Thyroid gland (tissue), 4 donors: ENCODE results near the gene FSIP1. TPM values are rescaled to one million over a fixed set of nuclear protein-coding genes. Genes with fewer than 3 reads are reported as not detected.

Experiments used
- DNase-seq, 2 donors: peaks; one replicate each; pipeline ENCODE4 v3.0.0-alpha.2; 2019
- H3K27ac ChIP-seq, 3 donors: fragments of 200-600 bp; sonication (generic); 1 replicate in 2 of 3; 2 replicates in 1 of 3; pipeline ENCODE4 v1.5.1; 2016 to 2019; ENCODE audit warnings: mild to moderate bottlenecking in 1 of 3, moderate library complexity in 1 of 3
- H3K27me3 ChIP-seq: fragments of 200-600 bp; sonication (generic); one replicate; pipeline ENCODE4 v1.5.1; 2019
- H3K36me3 ChIP-seq, 2 donors: fragments of 200-600 bp; sonication (generic); one replicate each; pipeline ENCODE4 v1.5.1; 2016 to 2019
- H3K4me1 ChIP-seq, 2 donors: fragments of 200-600 bp; sonication (generic); one replicate each; pipeline ENCODE4 v1.5.1; 2017 to 2019
- H3K4me3 ChIP-seq, 3 donors: fragments of 200-600 bp; sonication (generic); replicated peaks in 1 of 3; 1 replicate in 2 of 3; 2 replicates in 1 of 3; pipeline ENCODE4 v1.5.1; 2016; ENCODE audit warnings: mild to moderate bottlenecking in 1 of 3
- H3K9me3 ChIP-seq: fragments of 200-600 bp; sonication (generic); one replicate; pipeline ENCODE4 v1.5.1; 2017
- POLR2A ChIP-seq, 2 donors: fragments of 450-650 bp; IDR thresholded peaks; one replicate each; pipeline ENCODE4 v1.6.1; 2017; ENCODE audit warnings: antibody characterized with exemption in 2 of 2, mild to moderate bottlenecking in 2 of 2, moderate library complexity in 1 of 2
- WGBS, 2 donors: methylation state at CpG; one replicate each; pipeline ENCODE4 v1.1.5; 2017; 5-methylcytosine and 5-hydroxymethylcytosine counted together
- intact Hi-C: fragments of 100-400 bp; cut with DNase I; formaldehyde crosslinking; loops from one replicate; pipeline ENCODE4 v1.15.1; 2023
- total RNA-seq, 4 donors: library from RNA; depleted of rRNA; stranded (reverse); fragments of >200 nt; gene quantifications; one replicate each; pipeline ENCODE4 v1.2.3, GENCODE V29; 2016
- TF ChIP-seq, protein P1 (sequence below), 6 experiments: fragments of 200-600 bp in 3 of 6; fragments of 450-650 bp in 3 of 6; sonication (generic) in 3 of 6; IDR thresholded peaks; one replicate each; pipeline ENCODE4 v1.5.1; 2016 to 2019; ENCODE audit warnings: antibody characterized with exemption in 6 of 6, mild to moderate bottlenecking in 2 of 6, inconsistent platforms in 1 of 6, moderate library complexity in 1 of 6

Gene FSIP1
- total RNA-seq, 4 donors from 2014 or later, result 0.94 to 2.5 (median 1.5) TPM

DNA sequence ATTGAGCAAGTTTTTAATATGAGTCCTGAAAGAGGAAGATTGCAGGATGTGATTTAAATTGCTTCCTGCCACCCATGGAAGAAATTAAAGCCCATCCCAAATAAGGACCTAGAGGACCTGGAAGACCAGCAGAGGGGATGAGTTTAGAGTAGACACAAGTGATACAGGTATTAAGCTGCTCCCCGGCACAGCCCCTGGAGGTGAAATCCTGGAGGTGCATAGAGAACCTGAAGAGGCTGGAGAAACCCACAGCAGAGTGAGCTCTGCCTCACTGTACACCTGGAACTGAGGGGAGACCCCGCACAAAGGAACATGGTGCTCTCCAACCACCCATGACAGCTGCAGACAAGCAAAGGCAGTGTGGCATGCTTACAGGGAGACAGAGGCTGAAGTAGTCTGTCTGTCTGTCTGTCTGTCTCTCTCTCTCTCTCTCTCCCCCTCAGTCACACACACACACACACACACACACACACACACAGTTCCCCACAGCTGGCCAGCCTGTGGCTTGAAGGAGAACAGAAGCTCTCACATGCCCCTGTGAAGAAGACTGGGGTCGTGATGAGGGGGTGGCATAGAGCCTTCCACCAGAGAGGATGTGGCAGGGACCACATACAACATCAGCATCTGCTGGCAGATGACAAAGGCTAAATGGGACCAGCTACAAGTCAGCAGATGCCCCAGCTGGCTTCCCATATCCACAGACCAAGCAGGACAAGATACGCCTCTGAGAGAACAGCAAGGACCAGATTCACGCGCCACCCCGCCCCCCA, 38.1 kb downstream of the FSIP1 start:
- intact Hi-C loops, result no loop called here
- Histone ChIP-seq H3K9me3 (no peaks in the 10 kb centered on the region), H3K4me1 (no peaks in the 10 kb centered on the region), H3K27ac (no peak overlapping the region), H3K27me3 (no peaks in the 10 kb centered on the region), H3K4me3 (no peak overlapping the region), H3K36me3 (no peaks in the 10 kb centered on the region)
- 92 to 95% methylated on average over 7 of the region's 7 CpGs for WGBS, 2 donors
- no peak for DNase-seq
- TF ChIP-seq POLR2A (IDR thresholded peaks at IDR 0.05), result no peak
- TF ChIP-seq, protein P1, sequence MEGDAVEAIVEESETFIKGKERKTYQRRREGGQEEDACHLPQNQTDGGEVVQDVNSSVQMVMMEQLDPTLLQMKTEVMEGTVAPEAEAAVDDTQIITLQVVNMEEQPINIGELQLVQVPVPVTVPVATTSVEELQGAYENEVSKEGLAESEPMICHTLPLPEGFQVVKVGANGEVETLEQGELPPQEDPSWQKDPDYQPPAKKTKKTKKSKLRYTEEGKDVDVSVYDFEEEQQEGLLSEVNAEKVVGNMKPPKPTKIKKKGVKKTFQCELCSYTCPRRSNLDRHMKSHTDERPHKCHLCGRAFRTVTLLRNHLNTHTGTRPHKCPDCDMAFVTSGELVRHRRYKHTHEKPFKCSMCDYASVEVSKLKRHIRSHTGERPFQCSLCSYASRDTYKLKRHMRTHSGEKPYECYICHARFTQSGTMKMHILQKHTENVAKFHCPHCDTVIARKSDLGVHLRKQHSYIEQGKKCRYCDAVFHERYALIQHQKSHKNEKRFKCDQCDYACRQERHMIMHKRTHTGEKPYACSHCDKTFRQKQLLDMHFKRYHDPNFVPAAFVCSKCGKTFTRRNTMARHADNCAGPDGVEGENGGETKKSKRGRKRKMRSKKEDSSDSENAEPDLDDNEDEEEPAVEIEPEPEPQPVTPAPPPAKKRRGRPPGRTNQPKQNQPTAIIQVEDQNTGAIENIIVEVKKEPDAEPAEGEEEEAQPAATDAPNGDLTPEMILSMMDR (IDR thresholded peaks at IDR 0.05), result no peak

DNA sequence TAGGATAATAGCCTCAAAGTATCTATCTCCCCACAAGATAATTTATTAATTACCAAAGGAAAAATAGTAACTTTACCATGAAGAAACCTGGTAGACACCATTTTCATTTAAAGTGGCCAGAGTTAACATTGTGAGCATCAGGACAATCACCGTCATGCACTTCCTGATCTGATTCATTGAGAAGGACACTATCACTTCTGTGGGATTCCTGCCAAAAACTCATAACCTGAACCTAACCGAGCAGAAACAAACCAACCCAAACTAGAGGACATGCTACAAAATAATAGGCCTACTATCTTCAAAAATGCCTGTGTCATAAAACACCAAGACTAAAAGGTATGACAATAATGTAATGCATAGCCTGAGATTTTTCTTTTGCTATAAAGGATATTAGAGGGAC, 39.0 kb downstream of the FSIP1 start:
- no peak overlapping the region for H3K27ac ChIP-seq
- H3K27me3 ChIP-seq, result no peaks in the 10 kb centered on the region
- intact Hi-C loops, result no loop called here
- H3K9me3 ChIP-seq, result no peaks in the 10 kb centered on the region
- no peak overlapping the region for H3K4me3 ChIP-seq
- WGBS, 2 donors, result 31 to 48% methylated on average over 2 of the region's 2 CpGs
- H3K4me1 ChIP-seq, result no peaks in the 10 kb centered on the region
- no peak for DNase-seq
- H3K36me3 ChIP-seq, result no peaks in the 10 kb centered on the region
- TF ChIP-seq, protein P1 (IDR thresholded peaks at IDR 0.05), result no peak
- TF ChIP-seq POLR2A (IDR thresholded peaks at IDR 0.05), result no peak

DNA sequence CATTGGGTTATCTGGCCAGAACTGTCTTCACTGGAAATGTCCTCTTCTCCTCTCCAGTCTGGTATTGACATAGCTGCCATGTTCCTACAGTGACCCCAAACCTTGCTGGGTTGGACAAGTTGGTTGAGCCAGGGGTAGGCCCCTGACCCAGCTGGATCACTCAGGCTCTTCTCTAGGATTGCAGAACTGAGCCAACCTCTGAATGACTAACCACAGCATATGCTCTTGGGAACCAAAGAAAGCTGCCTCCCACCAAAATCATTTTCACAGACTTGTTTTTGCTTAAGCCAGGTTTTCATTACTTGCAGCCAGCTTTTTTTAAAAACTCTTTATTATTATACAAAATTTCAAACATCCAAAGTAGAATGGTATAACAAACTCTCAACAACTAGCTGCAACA, 41.4 kb downstream of the FSIP1 start:
- Histone ChIP-seq H3K4me3 (no peak overlapping the region), H3K36me3 (no peaks in the 10 kb centered on the region), H3K27ac (no peak overlapping the region), H3K27me3 (no peaks in the 10 kb centered on the region), H3K9me3 (no peaks in the 10 kb centered on the region), H3K4me1 (no peaks in the 10 kb centered on the region)
- no peak for DNase-seq
- intact Hi-C loops, result no loop called here
- no peak for TF ChIP-seq POLR2A (IDR thresholded peaks at IDR 0.05)

DNA sequence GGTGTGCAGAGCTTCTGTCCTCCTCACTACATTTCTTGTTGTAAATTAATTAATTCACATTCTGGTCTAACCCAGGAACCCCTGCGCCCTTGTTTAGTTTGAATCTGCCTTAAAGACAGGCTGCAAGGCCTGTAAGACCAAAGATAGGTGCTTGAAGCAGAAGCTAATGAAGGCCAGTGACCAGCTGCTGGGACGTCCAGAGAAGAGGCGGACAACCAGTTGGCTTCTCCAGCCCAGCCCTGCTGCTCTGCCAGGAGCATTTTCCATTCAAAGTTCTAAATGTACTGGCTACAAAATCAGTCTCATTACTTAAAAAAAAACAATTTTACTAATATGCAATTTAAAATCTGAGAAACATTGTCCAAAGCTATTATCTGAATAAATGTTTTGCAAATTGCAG, 43.6 kb downstream of the FSIP1 start:
- intact Hi-C loops, result no loop called here
- TF ChIP-seq, protein P1 (IDR thresholded peaks at IDR 0.05), result no peak
- no peak for TF ChIP-seq POLR2A (IDR thresholded peaks at IDR 0.05)

DNA sequence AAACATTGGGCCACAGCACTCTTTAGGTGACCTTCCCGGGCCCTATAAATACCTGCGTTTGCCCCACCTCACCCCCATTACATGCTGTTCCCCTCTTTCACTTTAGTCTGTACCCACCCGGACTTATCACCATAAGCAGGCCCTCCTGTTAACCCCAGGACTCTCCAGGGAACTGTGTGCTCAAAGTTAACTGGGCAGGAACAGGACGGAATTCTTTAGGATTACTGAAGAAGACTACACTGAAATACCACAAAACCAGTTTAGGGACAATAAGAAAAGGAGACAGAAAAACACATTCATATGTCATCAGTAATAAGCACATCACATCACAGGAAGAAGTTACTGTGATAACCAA, 45.5 kb downstream of the FSIP1 start:
- TF ChIP-seq, protein P1 (IDR thresholded peaks at IDR 0.05), result no peak
- no peak for TF ChIP-seq POLR2A (IDR thresholded peaks at IDR 0.05)
- Histone ChIP-seq H3K9me3 (no peaks in the 10 kb centered on the region), H3K27me3 (no peaks in the 10 kb centered on the region), H3K27ac (no peak overlapping the region), H3K4me1 (no peaks in the 10 kb centered on the region), H3K36me3 (no peaks in the 10 kb centered on the region), H3K4me3 (no peak overlapping the region)
- intact Hi-C loops, result no loop called here
- 72 to 84% methylated on average over 4 of the region's 4 CpGs for WGBS, 2 donors
- DNase-seq, result no peak

More for the DNA sequence above, 43.6 kb downstream of the FSIP1 start:
- no peak overlapping the region for H3K27ac ChIP-seq
- no peak overlapping the region for H3K4me3 ChIP-seq
- 88 to 90% methylated on average over 3 of the region's 3 CpGs for WGBS, 2 donors
- no peaks in the 10 kb centered on the region for H3K36me3 ChIP-seq
- no peak for DNase-seq
- no peaks in the 10 kb centered on the region for H3K9me3 ChIP-seq
- no peaks in the 10 kb centered on the region for H3K27me3 ChIP-seq
- no peaks in the 10 kb centered on the region for H3K4me1 ChIP-seq
